ENCODE data around the gene SMPDL3A. TPM values are rescaled to one million over a fixed set of nuclear protein-coding genes. Genes with fewer than 3 reads are reported as not detected.

SMPDL3A gene
- total RNA-seq, 1 experiment from 2014 or later = 0.59 TPM

DNA sequence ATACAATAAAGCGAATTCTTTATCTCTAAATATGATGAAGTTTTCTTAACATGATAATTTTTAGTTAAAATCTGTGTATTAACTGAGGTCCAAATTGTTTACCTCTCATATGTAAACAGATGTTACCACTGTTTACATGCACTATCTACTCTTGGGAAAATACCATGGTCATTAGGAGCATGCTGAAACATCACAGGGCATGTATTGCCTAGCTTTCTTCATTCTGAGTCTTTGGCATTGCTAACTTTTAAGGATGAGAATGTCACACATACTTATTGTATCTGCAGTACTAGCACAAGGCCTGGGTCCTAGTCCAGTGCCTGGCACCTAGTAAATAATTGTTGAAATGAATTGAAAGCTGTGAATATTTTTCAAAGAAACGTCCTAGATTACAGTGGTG lies 20.6 kb downstream of the SMPDL3A start:
- Histone ChIP-seq H3K18ac (ENCODE audit: insufficient read length, low read depth, low read length) (no peak overlapping the region), H2AFZ (ENCODE audit: low read length) (no peak overlapping the region), H3K4me1 (ENCODE audit: insufficient read depth, low read length) (no peaks in the 10 kb centered on the region), H2BK12ac (ENCODE audit: insufficient read length, low read depth, low read length) (no peak overlapping the region), H2BK20ac (ENCODE audit: low read depth, low read length, poor library complexity, severe bottlenecking) (no peak overlapping the region), H4K8ac (replicated peaks; ENCODE audit: insufficient read length, low read depth, low read length) (no peak overlapping the region), H3K14ac (ENCODE audit: insufficient read depth, low read length) (no peak overlapping the region), H3K9me3 (ENCODE audit: control insufficient read depth, low read depth, low read length) (no peaks in the 10 kb centered on the region), H3K79me1 (ENCODE audit: insufficient read depth, low read depth, low read length, poor library complexity, severe bottlenecking) (no peaks in the 10 kb centered on the region), H3K56ac (ENCODE audit: insufficient read length, low read depth, low read length) (no peak overlapping the region), H4K20me1 (ENCODE audit: control insufficient read depth, insufficient read depth, insufficient read length) (no peaks in the 10 kb centered on the region), H3K23me2 (ENCODE audit: insufficient read length, low read depth, low read length, poor library complexity, severe bottlenecking) (no peaks in the 10 kb centered on the region), H3K9ac (ENCODE audit: extremely low read depth, insufficient read length, low read length) (no peak overlapping the region), H2BK5ac (ENCODE audit: insufficient read length, low read length) (no peak overlapping the region), H3K27ac (ENCODE audit: insufficient read length, low read depth, low read length) (no peak overlapping the region), H3K79me2 (ENCODE audit: insufficient read depth, low read length) (no peaks in the 10 kb centered on the region), H4K5ac (ENCODE audit: insufficient read length, low read depth, low read length) (no peak overlapping the region), H3K4me2 (ENCODE audit: insufficient read depth, insufficient read length, low read length) (no peak overlapping the region), H2AK5ac (ENCODE audit: insufficient read length, low read length) (no peak overlapping the region), H3K27me3 (ENCODE audit: insufficient read depth, low read length) (no peaks in the 10 kb centered on the region), H3K23ac (ENCODE audit: insufficient read length, low read depth, low read length) (no peak overlapping the region), H2BK120ac (ENCODE audit: low read depth, low read length, poor library complexity, severe bottlenecking) (no peak overlapping the region), H2BK15ac (ENCODE audit: low read depth, low read length) (no peak overlapping the region), H3K4ac (ENCODE audit: low read depth, low read length) (no peak overlapping the region), H3T11ph (ENCODE audit: low read length) (no peak overlapping the region), H4K91ac (ENCODE audit: insufficient read length, low read depth, low read length) (no peak overlapping the region)
- no CpG with 5 or more reads among the region's 2 CpGs for WGBS (ENCODE audit: extremely low coverage, insufficient read length, low lambda C conversion rate)
- DNase-seq = no peak
- Mint-ChIP-seq H3K27me3 (ENCODE audit: low read depth) (no peaks in the 10 kb centered on the region), H3K36me3 (ENCODE audit: insufficient read depth in 1 of 3, low read depth in 3 of 3) (no peaks in the 10 kb centered on the region), H3K27ac (no peak overlapping the region), H3K4me1 (peaks cover 0 to 2% of the 10 kb centered on the region in 2 experiments; a peak in 1 of 4 replicates), H3K4me3 (no peak overlapping the region), H3K9me3 (no peaks in the 10 kb centered on the region)
- TF ChIP-seq, protein P1, sequence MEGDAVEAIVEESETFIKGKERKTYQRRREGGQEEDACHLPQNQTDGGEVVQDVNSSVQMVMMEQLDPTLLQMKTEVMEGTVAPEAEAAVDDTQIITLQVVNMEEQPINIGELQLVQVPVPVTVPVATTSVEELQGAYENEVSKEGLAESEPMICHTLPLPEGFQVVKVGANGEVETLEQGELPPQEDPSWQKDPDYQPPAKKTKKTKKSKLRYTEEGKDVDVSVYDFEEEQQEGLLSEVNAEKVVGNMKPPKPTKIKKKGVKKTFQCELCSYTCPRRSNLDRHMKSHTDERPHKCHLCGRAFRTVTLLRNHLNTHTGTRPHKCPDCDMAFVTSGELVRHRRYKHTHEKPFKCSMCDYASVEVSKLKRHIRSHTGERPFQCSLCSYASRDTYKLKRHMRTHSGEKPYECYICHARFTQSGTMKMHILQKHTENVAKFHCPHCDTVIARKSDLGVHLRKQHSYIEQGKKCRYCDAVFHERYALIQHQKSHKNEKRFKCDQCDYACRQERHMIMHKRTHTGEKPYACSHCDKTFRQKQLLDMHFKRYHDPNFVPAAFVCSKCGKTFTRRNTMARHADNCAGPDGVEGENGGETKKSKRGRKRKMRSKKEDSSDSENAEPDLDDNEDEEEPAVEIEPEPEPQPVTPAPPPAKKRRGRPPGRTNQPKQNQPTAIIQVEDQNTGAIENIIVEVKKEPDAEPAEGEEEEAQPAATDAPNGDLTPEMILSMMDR (conservative IDR thresholded peaks at IDR 0.05) = no peak
